GM18520 (cell line): ENCODE measurements around the gene SBF2.
"Not testable (repeated sequence)": the region's sequence is repeated elsewhere in the genome, so short reads cannot be mapped to it uniquely, and the experiment has no call there.

Experiments used
- ATAC-seq: cut with Tn5 transposase; IDR thresholded peaks from one replicate; pipeline ENCODE4 v1.9.1; 2021; ENCODE audit not compliant: unreplicated experiment

SBF2 gene

GRCh38 chr11:10268746-10269488 is 25.1 kb downstream of the SBF2 start:
- no peak for ATAC-seq

- ATAC-seq = no peak
These were observed 26.2 kb downstream of the SBF2 start for GRCh38 chr11:10267821-10268220.

- ATAC-seq = no peak
These were observed 28.1 kb downstream of the SBF2 start for GRCh38 chr11:10265936-10266335.

- not testable (repeated sequence) for ATAC-seq
These were observed 29.3 kb downstream of the SBF2 start for GRCh38 chr11:10264716-10265115.

- no peak for ATAC-seq
These were observed 30.1 kb downstream of the SBF2 start for GRCh38 chr11:10263929-10264328.

GRCh38 chr11:10261821-10262220 is 32.2 kb downstream of the SBF2 start:
- no peak for ATAC-seq

- ATAC-seq = no peak
These were observed 36.5 kb downstream of the SBF2 start for GRCh38 chr11:10257478-10257877.

GRCh38 chr11:10255388-10256125 is 38.5 kb downstream of the SBF2 start:
- ATAC-seq = no peak

GRCh38 chr11:10249448-10250131 is 44.4 kb downstream of the SBF2 start:
- ATAC-seq = not testable (repeated sequence)

GRCh38 chr11:10247011-10247410 is 47.0 kb downstream of the SBF2 start:
- no peak for ATAC-seq

GRCh38 chr11:10243896-10244575 is 50.0 kb downstream of the SBF2 start:
- no peak for ATAC-seq

GRCh38 chr11:10236840-10237239 is 57.2 kb downstream of the SBF2 start:
- ATAC-seq = no peak

- no peak for ATAC-seq
These were observed 60.4 kb downstream of the SBF2 start for GRCh38 chr11:10233581-10233980.

- ATAC-seq = no peak
These were observed 61.3 kb downstream of the SBF2 start for GRCh38 chr11:10232756-10233155.

GRCh38 chr11:10231803-10232202 is 62.2 kb downstream of the SBF2 start:
- ATAC-seq = not testable (repeated sequence)

GRCh38 chr11:10225553-10225952 is 68.5 kb downstream of the SBF2 start:
- ATAC-seq = no peak

- no peak for ATAC-seq
These were observed 71.6 kb downstream of the SBF2 start for GRCh38 chr11:10222399-10222798.

- no peak for ATAC-seq
These were observed 72.7 kb downstream of the SBF2 start for GRCh38 chr11:10221342-10221741.

- no peak for ATAC-seq
These were observed 82.5 kb downstream of the SBF2 start for GRCh38 chr11:10211470-10211869.

- no peak for ATAC-seq
These were observed 84.7 kb downstream of the SBF2 start for GRCh38 chr11:10209326-10209725.

GRCh38 chr11:10208131-10208575 is 85.9 kb downstream of the SBF2 start:
- ATAC-seq = no peak
